Skeletal muscle satellite cell (primary cell): ENCODE results near the gene PIGQ. TPM values are rescaled to one million over a fixed set of nuclear protein-coding genes. Genes with fewer than 3 reads are reported as not detected.

Experiments used
- H3K27me3 ChIP-seq: 2 replicates; pipeline ENCODE4 v1.7.0; 2013; ENCODE audit warnings: low read length; ENCODE audit not compliant: control insufficient read depth, insufficient read depth
- H3K36me3 ChIP-seq: 2 replicates; pipeline ENCODE4 v1.7.0; 2013; ENCODE audit warnings: mild to moderate bottlenecking, control low read depth, low read length; ENCODE audit not compliant: insufficient read depth
- H3K4me1 ChIP-seq: 2 replicates; pipeline ENCODE4 v1.7.0; 2013; ENCODE audit warnings: low read length; ENCODE audit not compliant: control insufficient read depth, insufficient read depth
- H3K4me2 ChIP-seq: 2 replicates; pipeline ENCODE4 v1.7.0; 2013; ENCODE audit warnings: mild to moderate bottlenecking, low read length
- H3K4me3 ChIP-seq: 2 replicates; pipeline ENCODE4 v1.7.0; 2013; ENCODE audit warnings: low read length
- H3K9ac ChIP-seq: 2 replicates; pipeline ENCODE4 v1.7.0; 2013; ENCODE audit warnings: mild to moderate bottlenecking, low read depth, low read length, moderate library complexity
- H3K9me3 ChIP-seq: replicated peaks from 2 replicates; pipeline ENCODE4 v1.7.0; 2013; ENCODE audit warnings: mild to moderate bottlenecking, control low read depth, low read length
- total RNA-seq: library from RNA; depleted of rRNA; stranded (reverse); fragments of >200 nt; gene quantifications from 2 replicates; pipeline ENCODE4 v1.2.3, GENCODE V29; 2012; rRNA removed

PIGQ gene
- 16.0 and 22.7 TPM in 2 replicates for total RNA-seq

GRCh38 chr16:569445-570254, at the start of gene PIGQ:
Gene PIGQ (plus strand): TSS chr16:569968. CDS start chr16:574075, 4,107 bp downstream.
- no peaks in the 10 kb centered on the region for H3K9me3 ChIP-seq
- H3K4me1 ChIP-seq = peaks cover 20% of the 10 kb centered on the region
- H3K36me3 ChIP-seq = peaks cover 10% of the 10 kb centered on the region
- peak within 1 kb of the TSS; percentile 94 for H3K4me3 ChIP-seq
- H3K27me3 ChIP-seq = no peaks in the 10 kb centered on the region
- H3K4me2 ChIP-seq = peak within 1 kb of the TSS; percentile 99
- peak within 1 kb of the TSS; percentile 92 for H3K9ac ChIP-seq

DNA sequence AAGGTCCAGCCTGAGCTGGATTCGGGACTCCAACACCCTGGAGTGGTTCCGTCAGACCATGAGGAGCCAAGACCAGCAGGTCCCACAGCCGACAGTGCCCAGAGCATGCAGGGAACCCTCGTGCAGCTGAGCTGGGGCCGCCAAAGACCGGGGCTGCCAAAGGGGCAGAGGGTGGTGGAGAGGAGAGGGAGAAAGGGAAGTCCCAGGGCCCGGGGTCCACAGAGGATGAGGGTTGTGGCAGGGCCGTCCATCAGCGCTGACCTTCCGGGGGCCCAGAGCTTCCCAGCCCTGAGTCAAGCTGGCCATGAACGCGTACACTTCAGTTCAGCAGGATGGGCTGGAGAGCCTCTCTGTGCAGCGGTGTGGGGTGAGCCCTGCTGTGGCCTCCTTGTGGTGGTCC, 48.9 kb upstream of the PIGQ start:
- Histone ChIP-seq H3K27me3 (no peaks in the 10 kb centered on the region), H3K36me3 (peaks cover 38% of the 10 kb centered on the region), H3K4me2 (no peak overlapping the region), H3K9me3 (no peaks in the 10 kb centered on the region), H3K9ac (no peak overlapping the region), H3K4me1 (peaks cover 17% of the 10 kb centered on the region), H3K4me3 (no peak overlapping the region)

- peaks cover 32% of the 10 kb centered on the region for H3K36me3 ChIP-seq
- H3K4me1 ChIP-seq = peaks cover 25% of the 10 kb centered on the region
- no peaks in the 10 kb centered on the region for H3K9me3 ChIP-seq
- no peaks in the 10 kb centered on the region for H3K27me3 ChIP-seq
- no peak overlapping the region for H3K4me2 ChIP-seq
- no peak overlapping the region for H3K4me3 ChIP-seq
- H3K9ac ChIP-seq = no peak overlapping the region
Measured at GRCh38 chr16:521381-522210, 48.2 kb upstream of the PIGQ start.

DNA sequence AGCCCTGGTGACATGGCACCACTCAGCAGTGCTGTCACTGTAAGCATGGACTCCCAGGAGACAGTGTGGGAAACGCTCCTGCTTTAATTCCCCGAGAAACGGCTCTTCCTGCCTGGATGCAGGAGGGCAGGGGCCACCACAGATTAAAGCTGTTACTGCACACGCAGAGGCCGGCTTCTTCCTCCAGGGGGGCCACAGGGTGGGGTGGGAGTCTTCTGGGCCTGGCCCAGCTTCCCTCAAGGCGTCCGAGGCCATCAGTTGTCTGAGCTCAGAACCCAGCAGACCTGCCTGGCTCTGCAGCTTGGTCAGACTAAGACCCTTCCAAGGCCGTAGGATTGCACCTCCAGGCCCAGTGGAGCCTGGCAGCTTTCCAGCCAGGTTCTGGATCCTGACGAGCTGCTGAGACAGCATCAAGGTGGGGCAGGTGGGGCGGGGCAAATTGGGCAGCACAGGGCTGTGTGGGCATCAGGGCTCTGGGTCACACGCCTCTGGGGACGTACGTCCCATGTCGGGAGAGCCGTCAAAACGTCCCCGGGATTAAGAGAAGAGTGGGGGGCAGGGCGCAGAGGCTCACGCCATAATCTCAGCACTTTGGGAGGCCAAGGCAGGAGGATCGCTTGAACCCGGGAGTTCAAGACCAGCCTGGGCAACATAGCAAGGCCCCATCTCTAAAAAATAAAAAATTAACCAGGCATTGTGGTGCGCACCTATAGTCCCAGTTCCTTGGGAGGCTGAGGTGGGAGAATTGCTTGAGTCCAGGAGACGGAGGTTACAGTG, 47.3 kb upstream of the PIGQ start:
- no peaks in the 10 kb centered on the region for H3K27me3 ChIP-seq
- no peaks in the 10 kb centered on the region for H3K9me3 ChIP-seq
- H3K36me3 ChIP-seq = peaks cover 29% of the 10 kb centered on the region
- H3K4me3 ChIP-seq = no peak overlapping the region
- H3K9ac ChIP-seq = no peak overlapping the region
- H3K4me2 ChIP-seq = no peak overlapping the region
- H3K4me1 ChIP-seq = peaks cover 25% of the 10 kb centered on the region

DNA sequence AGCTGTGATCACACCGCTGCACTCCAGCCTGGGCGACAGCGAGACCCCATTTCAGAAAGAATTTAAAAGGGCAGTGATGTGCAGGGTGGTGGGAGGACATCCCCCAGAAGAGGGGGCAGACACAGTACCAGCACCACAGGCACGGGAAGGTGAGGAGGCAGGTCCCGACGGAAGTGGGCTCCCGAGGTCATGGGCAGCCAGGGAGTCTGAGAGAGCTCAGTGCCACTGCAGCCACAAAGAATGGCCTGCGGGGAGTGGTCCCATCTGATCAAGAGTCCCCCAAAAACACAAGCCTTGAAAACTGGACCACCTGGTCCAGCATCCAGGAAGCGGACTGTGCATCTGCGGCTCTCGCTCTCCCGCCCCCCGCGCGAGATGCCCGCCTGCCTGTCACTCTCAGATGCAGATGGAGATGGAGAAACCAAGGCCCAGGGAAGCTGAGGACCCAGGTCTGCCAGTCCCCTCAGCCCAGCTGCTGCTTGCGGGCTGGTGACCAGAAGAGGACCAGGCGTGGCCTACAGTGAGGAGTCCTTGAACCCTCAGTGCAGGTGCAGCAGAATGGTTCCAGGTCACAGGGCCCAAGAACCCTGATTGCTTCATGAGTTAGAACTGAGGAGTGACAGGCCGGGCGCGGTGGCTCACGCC, 46.5 kb upstream of the PIGQ start:
- H3K4me1 ChIP-seq = peaks cover 25% of the 10 kb centered on the region

DNA sequence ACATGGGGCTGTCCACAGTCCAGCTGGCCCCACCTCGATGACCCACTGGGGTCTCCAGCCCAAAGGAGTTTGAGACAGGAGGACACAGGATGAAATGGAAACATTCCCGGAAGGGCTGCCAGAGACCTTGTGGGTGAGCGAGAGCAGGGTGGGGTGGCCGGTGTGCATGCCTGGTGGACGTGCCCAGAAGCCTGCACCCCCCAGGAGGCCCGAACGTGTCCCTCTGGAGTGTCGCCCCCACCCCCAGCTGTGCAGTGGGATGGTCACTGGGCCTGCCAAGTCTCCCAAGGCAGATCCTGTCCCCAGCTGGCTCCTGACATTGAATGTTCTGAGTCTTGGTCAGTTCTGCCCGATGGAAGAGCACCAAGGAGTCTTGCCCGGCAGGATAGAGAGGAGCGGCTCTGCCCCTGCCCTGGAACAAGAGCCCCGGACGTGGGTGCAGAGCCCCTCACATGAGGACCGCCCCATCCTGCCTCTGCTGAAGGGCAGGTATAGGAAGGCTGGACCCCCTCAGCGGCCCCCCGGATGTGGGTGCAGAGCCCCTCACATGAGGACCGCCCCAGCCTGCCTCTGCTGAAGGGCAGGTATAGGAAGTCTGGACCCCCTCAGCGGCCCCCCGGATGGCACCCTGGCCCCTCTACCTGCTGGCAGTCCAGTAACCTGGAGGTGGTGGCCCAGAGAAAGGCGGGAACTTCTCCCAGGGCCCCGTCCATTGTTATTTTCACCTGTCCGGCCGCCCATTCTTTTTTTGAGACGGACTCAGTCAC, 45.3 kb upstream of the PIGQ start:
- Histone ChIP-seq H3K9ac (no peak overlapping the region), H3K9me3 (no peaks in the 10 kb centered on the region), H3K4me3 (no peak overlapping the region), H3K4me1 (peaks cover 31% of the 10 kb centered on the region), H3K36me3 (peaks cover 22% of the 10 kb centered on the region), H3K4me2 (no peak overlapping the region), H3K27me3 (no peaks in the 10 kb centered on the region)

More for the DNA sequence above, 46.5 kb upstream of the PIGQ start:
- Histone ChIP-seq H3K36me3 (peaks cover 29% of the 10 kb centered on the region), H3K4me2 (no peak overlapping the region), H3K4me3 (no peak overlapping the region), H3K9ac (no peak overlapping the region), H3K27me3 (no peaks in the 10 kb centered on the region), H3K9me3 (no peaks in the 10 kb centered on the region)

- Histone ChIP-seq H3K4me1 (peaks cover 38% of the 10 kb centered on the region), H3K9ac (no peak overlapping the region), H3K4me3 (peak overlapping the region; percentile 19), H3K27me3 (no peaks in the 10 kb centered on the region), H3K4me2 (peak overlapping the region; percentile 97), H3K36me3 (peaks cover 22% of the 10 kb centered on the region), H3K9me3 (no peaks in the 10 kb centered on the region)
Measured at GRCh38 chr16:525123-525519, 44.6 kb upstream of the PIGQ start.

GRCh38 chr16:525520-526180, 44.1 kb upstream of the PIGQ start:
- Histone ChIP-seq H3K27me3 (no peaks in the 10 kb centered on the region), H3K4me2 (peak overlapping the region; percentile 97), H3K36me3 (peaks cover 20% of the 10 kb centered on the region), H3K4me3 (peak overlapping the region; percentile 95), H3K4me1 (peaks cover 43% of the 10 kb centered on the region), H3K9me3 (no peaks in the 10 kb centered on the region), H3K9ac (peak overlapping the region; percentile 90)

- Histone ChIP-seq H3K36me3 (peaks cover 13% of the 10 kb centered on the region), H3K9me3 (no peaks in the 10 kb centered on the region), H3K9ac (peak overlapping the region; percentile 90), H3K4me1 (peaks cover 43% of the 10 kb centered on the region), H3K4me3 (peak overlapping the region; percentile 95), H3K4me2 (peak overlapping the region; percentile 97), H3K27me3 (no peaks in the 10 kb centered on the region)
Measured at GRCh38 chr16:526181-527014, 43.4 kb upstream of the PIGQ start.
